Activated CD4-positive, alpha-beta T cell treated with anti-CD3 and anti-CD28 coated beads, Interleukin-2, amount 50 U/mL, for 1 hour (primary cell): ENCODE measurements around the gene TSPAN3.

Source experiments
- DNase-seq: peaks from one replicate; pipeline ENCODE4 v3.0.0-alpha.2; 2020

Gene TSPAN3

DNA sequence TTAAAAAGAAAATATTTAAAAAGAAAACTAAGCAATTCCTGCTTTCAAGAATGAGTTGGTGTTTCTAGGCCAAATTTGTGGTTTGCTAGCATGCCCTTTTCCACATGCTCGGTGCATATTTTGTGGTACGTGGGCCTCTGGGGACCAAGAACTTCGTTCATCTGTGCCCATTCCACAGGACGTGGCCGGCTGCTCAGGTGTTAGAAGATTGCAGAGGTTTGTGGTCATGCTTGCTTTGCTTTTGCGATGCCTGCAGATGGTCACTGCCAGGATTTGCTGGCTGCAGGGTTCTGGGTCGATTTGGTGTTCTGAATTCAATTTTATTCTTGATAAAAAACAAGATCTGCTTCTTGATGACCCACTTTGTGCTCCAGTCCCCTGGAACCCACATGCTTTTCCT is 68.5 kb downstream of the TSPAN3 start:
- no peak for DNase-seq

DNA sequence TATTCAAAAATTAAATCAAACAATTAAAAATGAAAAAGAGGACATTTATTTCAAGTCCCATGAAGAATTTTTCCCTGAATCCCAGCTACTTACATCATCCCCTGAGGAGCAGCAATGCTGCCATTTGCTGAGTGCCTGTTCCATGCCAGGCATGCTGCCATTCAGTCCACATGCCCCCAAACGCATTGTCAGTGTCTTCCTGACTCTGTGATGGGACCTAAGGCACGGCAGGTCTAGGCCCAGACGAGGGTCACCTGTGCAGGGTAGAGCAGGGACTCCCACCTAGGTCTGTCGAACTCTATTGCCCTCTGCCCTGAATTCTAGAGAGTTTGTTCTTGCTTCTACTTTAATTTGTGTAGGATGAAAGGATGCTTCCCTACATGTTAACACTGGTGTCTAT is 68.9 kb downstream of the TSPAN3 start:
- DNase-seq: no peak

DNA sequence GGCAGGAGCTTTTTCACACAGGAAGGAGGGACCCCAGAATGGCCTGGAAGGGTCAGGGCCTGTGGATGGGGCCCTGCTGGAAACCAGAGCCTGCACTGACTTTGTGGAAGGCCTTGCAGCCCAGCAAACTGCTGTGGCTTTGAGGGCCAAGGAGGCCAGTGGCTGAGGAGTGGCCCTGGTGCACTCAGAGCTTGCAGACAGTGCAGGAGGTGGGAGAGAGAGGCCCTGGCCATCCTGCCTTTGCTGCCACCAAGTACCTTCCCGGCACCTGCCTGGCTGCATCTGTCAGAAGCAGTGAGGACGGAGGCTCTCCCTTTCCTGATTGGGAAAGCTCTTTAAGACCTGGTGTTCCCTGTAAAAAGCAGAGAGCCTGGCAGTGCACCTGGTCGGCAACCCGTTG is 69.6 kb downstream of the TSPAN3 start:
- DNase-seq: no peak

DNA sequence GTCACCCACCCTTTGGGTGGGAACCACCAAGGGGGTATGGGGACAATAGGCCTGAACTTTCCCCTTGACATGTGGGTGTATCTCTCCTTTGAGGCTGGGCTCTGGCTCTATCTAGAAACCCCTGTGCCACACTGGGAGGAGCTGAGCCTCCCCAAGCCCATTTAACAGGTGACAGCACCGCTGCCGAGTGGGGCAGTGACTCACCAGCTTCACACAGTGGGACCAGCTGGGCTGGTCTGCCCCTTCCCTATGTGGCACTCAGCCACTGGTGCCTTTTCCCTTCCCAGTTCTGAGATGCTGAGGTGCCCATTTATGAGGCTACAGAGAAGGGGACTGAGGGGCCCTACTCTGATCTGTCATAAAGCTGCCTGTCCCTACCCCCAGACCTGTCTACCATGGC is 70.9 kb downstream of the TSPAN3 start:
- DNase-seq: no peak

DNA sequence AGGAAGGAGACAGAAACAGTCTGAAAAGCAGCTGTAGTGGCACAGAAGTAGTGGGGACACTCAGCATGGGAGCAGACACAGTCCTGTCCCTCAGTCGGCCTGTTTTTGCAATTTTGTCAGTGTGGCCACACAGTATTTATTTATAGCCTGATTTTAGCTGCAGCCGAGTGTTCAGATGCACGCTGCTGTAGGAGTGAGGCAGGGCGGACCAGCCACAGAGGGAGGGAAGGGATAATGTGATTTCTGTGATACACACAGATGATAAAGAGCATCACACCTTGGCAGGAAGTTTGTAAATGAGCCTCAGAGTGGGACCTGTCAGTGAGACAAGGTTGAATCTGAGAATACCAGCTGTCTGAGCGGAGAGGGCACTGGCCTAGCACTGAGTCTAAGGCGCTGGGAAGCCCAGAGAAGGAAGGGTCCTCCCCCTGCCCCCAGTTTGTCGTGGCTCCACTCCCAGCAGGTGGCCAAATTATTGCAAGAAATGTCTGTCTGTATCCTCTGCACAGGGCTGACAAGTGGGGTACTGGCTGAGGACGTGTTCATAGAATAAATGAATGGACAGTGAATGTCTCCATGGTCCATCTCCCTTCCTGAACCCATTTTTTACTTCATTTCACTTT is 72.1 kb downstream of the TSPAN3 start:
- no peak for DNase-seq

DNA sequence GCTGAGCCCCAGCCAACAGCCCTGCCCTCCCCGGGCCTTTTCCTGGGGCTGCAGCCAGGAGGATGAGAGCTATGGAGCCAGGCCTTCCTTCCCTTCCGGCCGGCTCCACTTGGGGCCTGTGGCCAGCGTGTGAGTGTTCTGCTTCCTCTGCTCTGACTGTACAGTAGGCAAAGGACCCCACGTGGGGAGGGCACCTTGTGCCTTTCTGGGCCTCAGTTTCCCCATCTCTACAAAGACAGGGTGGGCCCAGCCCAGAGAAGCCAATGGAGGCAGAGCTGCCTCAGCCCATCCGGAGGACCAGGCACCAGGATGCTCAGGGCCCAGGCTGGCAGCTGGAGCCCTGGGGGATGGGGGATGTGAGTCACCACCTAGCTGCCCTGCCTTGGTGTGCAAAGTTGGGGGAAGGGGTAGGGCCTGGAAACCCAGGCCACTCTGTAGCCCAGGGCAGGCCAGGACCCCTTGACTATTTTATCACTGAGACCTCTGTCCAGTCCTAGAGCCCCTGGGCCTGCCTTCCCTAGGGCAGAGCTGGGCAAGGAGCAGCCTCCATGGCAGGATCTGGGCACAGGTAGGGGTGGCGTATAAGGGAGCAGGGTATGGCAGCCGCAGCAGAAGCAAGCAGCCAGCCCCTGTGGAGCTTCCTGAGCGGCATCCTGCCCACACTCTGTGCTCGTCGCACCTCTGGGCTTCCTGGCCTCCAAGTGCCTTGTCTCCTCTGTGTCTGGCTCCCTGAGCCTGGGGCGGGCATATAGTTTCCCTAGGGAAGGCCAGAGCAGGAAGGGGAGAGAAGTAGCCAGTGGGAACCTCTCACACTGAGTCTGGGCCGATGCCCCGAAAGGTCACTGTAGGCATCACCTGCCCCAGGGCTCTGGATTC is 74.1 kb downstream of the TSPAN3 start:
- peak; percentile 55 for DNase-seq

DNA sequence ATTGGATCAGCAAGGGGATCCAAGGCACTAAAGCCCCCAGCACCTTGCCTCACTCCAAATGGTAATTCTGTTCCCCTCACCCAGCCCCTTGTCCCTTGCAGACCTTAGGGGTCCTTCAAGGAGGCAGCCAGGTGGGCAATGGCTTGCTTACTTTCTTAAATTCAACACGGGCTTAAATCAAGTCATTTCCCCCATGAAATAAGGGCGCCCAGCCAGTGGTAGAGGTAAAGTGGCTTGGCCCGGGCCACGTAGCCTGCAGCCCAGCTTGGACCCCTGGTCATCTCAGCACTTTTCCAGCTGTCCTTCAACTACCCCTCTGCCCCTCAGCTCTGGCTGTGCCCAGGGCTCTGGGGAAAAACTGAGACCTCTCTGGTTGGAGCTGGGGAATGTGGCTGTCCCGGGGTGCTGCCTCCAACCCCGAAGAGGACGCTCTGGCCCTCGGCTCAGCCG is 74.8 kb downstream of the TSPAN3 start:
- DNase-seq: no peak

DNA sequence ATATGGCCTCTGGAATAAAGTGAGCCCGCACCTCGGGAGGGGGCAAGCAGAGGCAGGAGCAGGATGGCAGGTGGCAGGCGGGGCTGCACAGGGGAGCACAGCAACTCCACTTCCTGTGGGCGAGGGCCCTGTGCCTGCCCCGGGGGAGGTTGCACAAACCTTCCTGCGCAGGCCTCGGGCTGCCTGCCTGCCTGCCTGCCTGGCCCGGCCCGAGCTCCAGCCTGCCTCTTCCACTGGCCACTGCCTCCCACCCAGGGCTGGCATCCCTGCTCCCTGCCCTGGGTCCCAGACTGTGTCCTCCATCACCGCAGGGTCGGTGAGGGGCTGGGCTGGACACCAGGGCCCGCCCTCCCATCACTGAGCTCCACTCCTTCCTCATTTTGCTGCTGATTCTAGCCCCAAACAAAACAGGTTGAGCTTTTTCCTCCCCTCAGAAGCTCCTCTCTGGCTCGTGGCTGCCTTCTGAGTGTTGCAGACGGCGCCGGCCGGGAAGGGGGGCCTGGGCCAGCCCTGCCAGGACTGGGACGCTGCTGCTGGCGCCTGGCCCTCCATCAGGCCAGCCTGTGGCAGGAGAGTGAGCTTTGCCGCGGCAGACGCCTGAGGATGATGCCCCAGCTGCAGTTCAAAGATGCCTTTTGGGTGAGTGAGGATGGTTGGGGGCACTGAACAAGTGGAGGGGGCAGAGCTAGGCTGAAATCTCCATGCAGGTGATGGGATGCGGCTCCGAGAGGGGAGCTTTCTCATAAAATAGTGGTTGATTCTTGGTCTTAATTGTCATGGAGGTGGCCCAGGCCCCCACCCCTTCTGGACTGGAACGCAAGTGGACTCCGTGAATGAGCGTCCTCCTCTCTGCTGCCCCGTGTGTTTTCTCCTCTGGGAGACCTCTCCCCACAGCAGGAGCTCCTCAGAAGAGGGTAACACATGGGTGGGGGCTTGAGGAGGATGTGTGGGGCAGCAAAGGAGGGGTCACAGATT is 75.7 kb downstream of the TSPAN3 start, which contains the start of gene PSTPIP1:
TSS of gene PSTPIP1 (plus strand) at position 156 of the 975 bp plus-strand sequence. CDS start at position 604, 448 bp downstream.
- DNase-seq: peak; percentile 66

DNA sequence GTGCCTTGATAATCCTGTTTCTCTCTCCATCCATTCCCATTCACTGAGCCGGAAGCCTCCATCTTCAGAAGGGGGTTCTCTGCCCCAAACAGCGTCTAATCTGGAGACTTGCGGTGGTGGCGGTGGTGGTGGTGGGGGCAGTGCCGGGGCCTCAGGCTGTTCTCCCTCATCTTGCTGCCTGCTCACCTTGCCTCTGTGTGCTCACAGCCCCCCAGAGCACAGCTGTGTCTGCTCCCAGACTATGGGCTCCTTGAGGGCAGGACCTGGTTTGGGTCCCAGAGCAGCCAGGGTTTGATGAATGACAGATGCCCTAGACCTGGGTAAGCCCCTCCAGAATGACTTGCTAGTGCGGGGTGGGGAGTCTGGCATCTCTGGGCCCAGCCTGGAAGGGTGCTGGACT is 76.4 kb downstream of the TSPAN3 start:
- no peak for DNase-seq

DNA sequence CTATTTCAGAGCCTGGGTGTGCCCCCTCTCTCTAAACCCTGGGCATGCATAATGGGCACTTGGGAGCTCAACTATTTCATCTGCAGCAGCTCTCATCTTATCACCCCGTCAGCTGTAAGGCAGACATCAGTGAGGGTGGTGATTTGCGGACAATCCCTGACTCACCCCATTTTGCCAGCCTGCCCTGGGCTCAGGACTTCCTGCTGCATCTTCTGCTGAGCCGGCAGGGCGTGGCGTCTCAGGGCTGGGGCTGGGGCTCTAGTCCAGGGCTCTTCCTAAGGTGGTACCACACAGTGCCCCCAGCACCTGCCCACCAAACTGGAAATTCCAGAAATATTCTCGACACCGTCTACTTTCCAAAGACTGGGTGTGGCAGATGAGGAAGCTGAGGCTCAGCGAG is 76.9 kb downstream of the TSPAN3 start:
- DNase-seq: peak; percentile 58

DNA sequence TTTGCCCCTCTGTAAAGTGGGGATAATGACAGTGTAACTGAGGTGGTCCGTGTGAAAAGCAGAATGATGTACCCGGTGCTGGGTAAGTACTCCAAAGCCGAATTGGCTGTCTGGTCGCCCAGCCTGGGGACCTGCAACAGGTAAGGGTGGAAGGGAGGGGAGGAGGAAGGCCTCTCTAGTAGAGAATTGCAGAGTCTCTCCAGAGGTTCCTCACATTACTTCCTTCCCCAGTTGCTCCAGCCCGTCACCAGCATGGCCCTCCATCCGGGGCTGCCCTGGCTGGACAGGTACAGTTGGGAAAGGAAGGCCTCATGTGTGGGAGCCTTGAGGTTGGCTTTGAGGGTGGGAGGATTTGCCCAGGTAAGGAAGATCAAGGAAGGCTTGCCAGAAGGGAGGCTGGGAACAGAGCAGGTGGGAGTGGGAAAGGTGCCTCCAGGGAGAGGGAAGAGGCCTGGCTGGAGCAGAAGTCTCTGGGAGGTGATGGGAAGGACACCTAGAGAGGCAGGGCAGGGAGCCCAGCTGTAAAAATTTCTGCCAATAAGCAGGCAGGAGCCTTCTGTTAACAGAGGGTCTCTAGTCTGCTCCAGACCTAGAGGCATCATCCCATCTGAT is 77.7 kb downstream of the TSPAN3 start:
- no peak for DNase-seq

DNA sequence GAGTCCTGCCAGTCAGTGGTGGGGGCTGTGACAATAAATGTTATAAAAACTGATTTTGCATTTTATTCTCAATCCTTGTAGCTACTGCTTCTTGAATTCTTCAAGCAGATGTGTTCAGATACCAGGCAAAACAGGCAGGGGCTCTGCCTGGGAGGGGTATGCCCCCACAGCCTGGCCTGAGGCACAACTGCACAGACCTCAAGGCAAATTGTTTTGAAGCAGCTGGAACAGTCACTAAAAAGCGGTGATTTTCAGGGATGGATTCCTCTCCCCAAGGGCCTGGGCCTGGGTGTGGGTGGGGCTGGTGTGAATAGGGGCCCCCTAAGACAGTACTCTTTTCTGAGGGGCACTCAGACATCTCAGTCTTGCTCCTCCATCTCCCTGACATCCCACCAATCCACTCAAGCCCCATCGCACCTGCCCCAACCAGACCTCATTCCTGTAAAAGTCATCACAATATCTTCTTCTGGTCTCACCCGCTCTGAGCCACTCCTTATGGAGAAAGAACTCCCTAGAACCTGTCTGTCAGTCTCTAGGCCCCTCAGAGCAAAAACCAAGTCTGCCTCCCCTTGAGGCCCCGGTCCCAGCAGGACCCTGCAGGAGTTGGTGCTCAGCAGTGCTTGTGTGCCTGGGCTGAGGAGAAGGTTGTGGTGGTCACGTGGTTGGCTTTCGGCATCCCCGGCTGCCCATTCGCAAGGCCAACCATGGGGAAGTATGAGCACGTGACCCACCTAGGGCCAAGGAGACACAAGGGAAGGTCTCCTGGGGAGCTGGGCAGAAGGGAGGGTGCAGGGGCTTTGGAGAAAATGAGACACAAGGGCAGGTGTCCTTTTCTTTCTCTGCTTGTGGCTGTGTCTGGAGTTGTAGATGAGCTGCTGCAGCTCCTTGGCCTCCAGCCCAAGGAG is 78.9 kb downstream of the TSPAN3 start:
- no peak for DNase-seq
